Stimulated activated effector memory CD8-positive, alpha-beta T cell treated with anti-CD3 and anti-CD28 coated beads, Interleukin-12 subunit alpha, Interleukin-12 subunit beta, amount 100 ng/mL, for 72 hours (primary cell): ENCODE data around the gene S100A8.

Experiments
- ATAC-seq: fragments of 150-1000 bp; cut with Tn5 transposase; 2 replicates; pipeline ENCODE4 v1.10.0; 2021
- DNase-seq, 2 donors: peaks; one replicate each; pipeline ENCODE4 v3.0.0; 2021 to 2022; ENCODE audit warnings: low spot score in 2 of 2
- H3K27ac Mint-ChIP-seq: one replicate; pipeline ENCODE4 v1.8.0; 2022; ENCODE audit warnings: mild to moderate bottlenecking, mixed read lengths
- H3K36me3 Mint-ChIP-seq: one replicate; pipeline ENCODE4 v1.8.0; 2022; ENCODE audit warnings: mild to moderate bottlenecking, mixed read lengths
- H3K4me1 Mint-ChIP-seq: one replicate; pipeline ENCODE4 v1.8.0; 2022; ENCODE audit warnings: mixed read lengths
- H3K4me3 Mint-ChIP-seq: one replicate; pipeline ENCODE4 v1.8.0; 2022; ENCODE audit warnings: mild to moderate bottlenecking, mixed read lengths
- H3K9me3 Mint-ChIP-seq: one replicate; pipeline ENCODE4 v1.8.0; 2022; ENCODE audit warnings: mixed read lengths

The S100A8 gene

DNA sequence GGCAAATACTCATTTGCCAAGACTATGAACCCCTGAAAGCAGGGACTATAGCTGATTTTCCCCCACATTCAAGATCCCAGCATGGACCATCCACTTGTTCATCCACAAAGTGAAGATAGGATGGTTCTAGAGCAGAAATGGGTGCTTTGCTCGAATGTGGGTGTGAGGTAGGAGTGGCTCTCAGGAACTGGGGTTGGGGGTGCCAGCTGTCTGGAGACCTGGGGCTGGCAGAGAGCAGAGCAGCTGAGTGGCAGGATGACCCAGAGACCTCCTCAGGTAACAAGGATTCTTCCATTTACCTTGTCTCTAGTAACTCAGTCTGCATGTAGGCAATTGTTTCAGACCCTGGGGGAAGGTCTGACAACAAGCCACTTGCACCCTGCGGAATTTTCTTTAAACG lies 27.2 kb downstream of the S100A8 start:
- no peak overlapping the region for H3K4me3 Mint-ChIP-seq
- ATAC-seq = no peak
- no peaks in the 10 kb centered on the region for H3K9me3 Mint-ChIP-seq
- H3K4me1 Mint-ChIP-seq = no peaks in the 10 kb centered on the region
- H3K27ac Mint-ChIP-seq = no peak overlapping the region
- H3K36me3 Mint-ChIP-seq = no peaks in the 10 kb centered on the region
- DNase-seq = no peak

DNA sequence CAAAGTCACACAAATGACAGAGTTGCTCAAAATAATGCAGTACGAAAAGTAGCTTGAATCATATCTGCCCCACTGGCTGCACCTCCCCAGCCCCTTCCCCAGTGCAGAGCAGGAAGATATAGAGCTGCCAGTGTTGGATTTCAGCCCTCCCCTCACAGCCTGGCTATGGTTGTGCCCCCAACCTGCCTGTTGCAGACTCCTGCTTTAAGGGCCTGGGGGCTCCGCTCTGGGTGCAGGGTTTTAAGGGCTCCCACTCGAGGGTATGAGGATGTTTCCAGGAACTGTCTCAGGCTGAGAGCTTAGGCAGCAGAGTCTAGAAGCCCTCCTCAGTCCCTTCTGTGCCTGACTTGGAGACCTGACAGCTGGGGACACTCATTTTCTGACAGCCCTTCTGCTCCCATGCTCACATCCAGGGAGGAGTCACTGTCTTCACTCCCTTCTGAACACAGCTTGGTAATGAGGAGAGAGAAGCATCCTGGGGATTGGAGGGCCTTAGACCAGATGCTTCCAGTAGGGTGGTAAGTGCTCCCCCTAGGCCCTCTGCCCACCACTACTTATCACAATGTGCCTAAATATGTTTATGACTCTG lies 28.6 kb downstream of the S100A8 start:
- no peaks in the 10 kb centered on the region for H3K9me3 Mint-ChIP-seq
- H3K4me1 Mint-ChIP-seq = peaks cover 10% of the 10 kb centered on the region
- H3K27ac Mint-ChIP-seq = no peak overlapping the region

DNA sequence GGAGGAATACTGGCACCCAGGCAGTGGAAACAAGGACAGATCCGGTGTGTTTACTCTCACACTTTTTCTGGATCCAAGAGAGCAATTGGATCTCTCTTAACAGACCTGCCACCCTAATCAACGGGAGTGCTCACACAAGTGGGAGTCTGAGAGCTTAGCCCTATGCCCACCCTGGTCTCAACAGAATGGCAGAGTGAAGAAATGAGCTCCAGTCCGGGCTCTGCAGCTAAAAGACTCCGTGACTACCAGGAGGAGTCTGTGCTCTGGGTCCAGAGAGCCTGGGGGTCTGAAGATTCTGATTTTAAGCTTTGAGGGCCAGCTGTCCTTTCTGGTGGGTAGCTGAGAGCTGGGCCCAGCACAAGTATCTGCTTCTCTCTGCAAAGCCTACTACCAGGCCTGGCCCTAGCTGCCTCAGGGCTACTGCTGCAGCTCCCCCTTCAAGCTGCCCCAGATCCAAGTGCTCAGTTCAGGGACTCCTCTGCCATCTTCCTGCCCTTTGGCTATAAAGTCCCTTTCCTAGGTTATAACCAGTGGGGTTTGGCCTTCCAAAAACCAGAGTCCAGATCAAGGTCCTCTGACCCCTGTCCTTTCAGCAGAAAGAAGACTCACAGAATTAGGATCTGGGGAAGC lies 29.3 kb downstream of the S100A8 start:
- no peaks in the 10 kb centered on the region for H3K9me3 Mint-ChIP-seq
- H3K4me1 Mint-ChIP-seq = peaks cover 10% of the 10 kb centered on the region
- no peak overlapping the region for H3K27ac Mint-ChIP-seq
- no peak for DNase-seq
- no peak overlapping the region for H3K4me3 Mint-ChIP-seq
- no peak for ATAC-seq
- no peaks in the 10 kb centered on the region for H3K36me3 Mint-ChIP-seq

More for the DNA sequence above, 28.6 kb downstream of the S100A8 start:
- ATAC-seq (no peak), DNase-seq (no peak)
- Mint-ChIP-seq H3K36me3 (no peaks in the 10 kb centered on the region), H3K4me3 (no peak overlapping the region)

DNA sequence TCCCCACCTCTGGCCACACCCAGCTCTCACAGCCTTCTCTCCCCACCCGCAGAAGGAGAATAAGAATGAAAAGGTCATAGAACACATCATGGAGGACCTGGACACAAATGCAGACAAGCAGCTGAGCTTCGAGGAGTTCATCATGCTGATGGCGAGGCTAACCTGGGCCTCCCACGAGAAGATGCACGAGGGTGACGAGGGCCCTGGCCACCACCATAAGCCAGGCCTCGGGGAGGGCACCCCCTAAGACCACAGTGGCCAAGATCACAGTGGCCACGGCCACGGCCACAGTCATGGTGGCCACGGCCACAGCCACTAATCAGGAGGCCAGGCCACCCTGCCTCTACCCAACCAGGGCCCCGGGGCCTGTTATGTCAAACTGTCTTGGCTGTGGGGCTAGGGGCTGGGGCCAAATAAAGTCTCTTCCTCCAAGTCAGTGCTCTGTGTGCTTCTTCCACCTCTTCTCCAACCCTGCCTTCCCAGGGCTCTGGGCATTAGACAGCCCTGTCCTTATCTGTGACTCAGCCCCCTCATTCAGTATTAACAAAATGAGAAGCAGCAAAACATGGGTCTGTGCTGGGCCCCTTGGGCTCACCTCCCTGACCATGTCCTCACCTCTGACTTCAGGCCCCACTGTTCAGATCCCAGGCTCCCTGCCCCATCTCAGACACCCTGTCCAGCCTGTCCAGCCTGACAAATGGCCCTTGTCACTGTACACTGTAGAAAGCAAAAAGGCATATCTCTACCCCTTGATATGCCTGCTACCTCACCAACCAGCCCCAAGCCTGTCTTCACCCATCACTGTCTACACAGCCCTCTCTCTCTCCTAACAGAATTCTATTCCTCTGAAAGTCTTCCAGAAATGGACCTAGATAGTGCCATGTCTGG lies 30.0 kb downstream of the S100A8 start:
- no peak overlapping the region for H3K4me3 Mint-ChIP-seq
- no peaks in the 10 kb centered on the region for H3K9me3 Mint-ChIP-seq
- no peak for DNase-seq
- peaks cover 10% of the 10 kb centered on the region for H3K4me1 Mint-ChIP-seq
- ATAC-seq = peak; percentile 8
- H3K27ac Mint-ChIP-seq = no peak overlapping the region
- H3K36me3 Mint-ChIP-seq = no peaks in the 10 kb centered on the region

DNA sequence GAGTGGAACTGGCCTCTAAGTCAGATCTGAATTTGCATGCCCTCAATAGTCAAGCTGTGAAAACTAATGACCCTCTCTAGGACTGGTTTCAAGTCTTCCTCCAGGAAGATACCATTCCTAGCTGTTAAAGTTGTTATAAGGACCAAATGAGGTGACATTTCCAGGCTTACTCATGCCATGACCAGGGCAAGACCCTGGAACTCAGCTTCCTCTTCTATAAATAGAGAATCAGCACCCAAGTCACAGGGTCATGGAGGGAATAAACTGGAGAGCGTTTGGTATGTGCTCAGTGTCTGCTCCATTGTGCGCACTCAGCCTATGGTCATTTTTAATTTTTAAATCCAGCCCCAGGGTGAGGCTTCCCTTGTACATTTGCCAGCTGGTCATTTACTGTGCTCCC lies 30.7 kb downstream of the S100A8 start:
- ATAC-seq = no peak
- H3K4me1 Mint-ChIP-seq = peaks cover 10% of the 10 kb centered on the region
- H3K4me3 Mint-ChIP-seq = no peak overlapping the region
- H3K27ac Mint-ChIP-seq = no peak overlapping the region
- no peaks in the 10 kb centered on the region for H3K36me3 Mint-ChIP-seq
- no peak for DNase-seq
- no peaks in the 10 kb centered on the region for H3K9me3 Mint-ChIP-seq

DNA sequence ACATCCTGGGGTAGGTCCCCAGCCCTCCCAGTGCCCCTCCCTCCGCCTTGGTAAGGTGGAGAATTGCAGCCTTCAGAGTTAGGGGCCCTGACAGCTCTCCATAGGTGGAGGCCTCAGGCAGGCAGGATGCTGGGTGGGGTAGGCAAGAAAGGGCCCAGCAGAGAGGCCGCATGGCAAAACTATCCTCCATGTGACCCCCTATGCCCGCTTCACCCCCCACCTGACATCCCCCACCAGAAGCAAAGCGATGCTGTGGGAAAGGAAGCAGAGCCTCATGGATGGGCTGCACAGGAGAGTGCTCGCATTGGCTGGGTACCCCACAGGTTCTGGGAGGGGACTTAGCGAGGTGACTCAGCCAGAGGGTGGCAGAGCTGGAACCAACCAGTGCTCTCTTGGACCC lies 31.6 kb downstream of the S100A8 start:
- Mint-ChIP-seq H3K27ac (no peak overlapping the region), H3K4me1 (peaks cover 10% of the 10 kb centered on the region), H3K9me3 (no peaks in the 10 kb centered on the region), H3K4me3 (no peak overlapping the region), H3K36me3 (no peaks in the 10 kb centered on the region)
- ATAC-seq = no peak
- no peak for DNase-seq

DNA sequence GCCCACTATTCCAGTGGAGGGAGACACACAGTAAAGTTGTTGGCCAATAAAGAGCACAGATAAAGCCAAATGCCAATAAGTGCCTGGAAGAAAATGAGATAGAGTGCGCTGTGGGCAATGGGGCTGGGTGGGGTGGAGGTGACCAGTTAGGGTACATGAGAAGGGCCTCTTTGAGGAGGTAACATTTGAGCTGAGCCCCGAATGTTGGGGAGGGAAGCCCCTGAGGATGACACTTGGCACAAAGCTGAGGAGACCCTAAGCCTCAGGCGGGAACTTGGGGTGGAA lies 32.2 kb downstream of the S100A8 start:
- no peak for ATAC-seq
- peaks cover 10% of the 10 kb centered on the region for H3K4me1 Mint-ChIP-seq
- H3K36me3 Mint-ChIP-seq = no peaks in the 10 kb centered on the region
- no peak overlapping the region for H3K4me3 Mint-ChIP-seq
- no peaks in the 10 kb centered on the region for H3K9me3 Mint-ChIP-seq
- no peak overlapping the region for H3K27ac Mint-ChIP-seq
- DNase-seq = no peak

DNA sequence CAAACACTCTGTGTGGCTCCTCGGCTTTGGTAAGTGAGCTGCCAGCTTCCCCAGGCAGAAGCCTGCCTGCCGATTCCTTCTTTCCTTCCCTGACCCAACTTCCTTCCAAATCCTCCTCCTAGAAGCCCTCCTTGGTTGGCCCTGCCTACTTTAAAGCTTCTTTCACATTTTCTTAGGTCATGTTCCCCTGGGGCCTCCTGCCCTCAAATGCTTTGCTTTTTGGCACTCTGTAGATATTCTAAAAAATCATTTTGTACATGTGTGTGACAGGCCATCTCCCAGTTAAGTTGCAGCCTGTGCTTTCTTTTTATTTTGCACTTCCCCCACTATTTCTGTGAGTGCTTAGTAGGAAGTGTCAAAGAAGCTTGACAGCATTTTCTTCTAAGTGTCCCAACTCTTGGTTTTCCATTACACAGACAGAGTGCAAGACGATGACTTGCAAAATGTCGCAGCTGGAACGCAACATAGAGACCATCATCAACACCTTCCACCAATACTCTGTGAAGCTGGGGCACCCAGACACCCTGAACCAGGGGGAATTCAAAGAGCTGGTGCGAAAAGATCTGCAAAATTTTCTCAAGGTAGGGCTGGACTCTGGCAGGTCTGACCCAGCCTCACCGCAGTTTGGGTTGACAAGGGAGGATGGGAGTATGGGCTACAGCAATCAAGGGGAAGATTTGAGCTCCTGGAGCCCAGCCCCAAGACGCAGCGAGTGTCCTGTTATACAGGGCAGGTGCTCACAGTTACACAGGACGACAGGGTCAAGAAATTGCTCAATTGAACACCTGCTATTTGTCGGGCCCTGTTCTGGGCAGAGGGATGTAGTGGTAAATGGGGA lies 32.8 kb downstream of the S100A8 start, which contains the start of gene S100A9:
Gene S100A9, plus strand, starts transcription at position 2 of the 838 bp plus-strand sequence. Its CDS starts 430 bp downstream, at position 432.
- no peak for ATAC-seq
- peak within 1 kb of the TSS; percentile 36 for H3K27ac Mint-ChIP-seq
- H3K4me1 Mint-ChIP-seq = peaks cover 10% of the 10 kb centered on the region
- no peaks in the 10 kb centered on the region for H3K36me3 Mint-ChIP-seq
- H3K4me3 Mint-ChIP-seq = no peak within 1 kb of the TSS
- H3K9me3 Mint-ChIP-seq = no peaks in the 10 kb centered on the region
- peak in 1 of 2 donors; percentile 29 for DNase-seq

DNA sequence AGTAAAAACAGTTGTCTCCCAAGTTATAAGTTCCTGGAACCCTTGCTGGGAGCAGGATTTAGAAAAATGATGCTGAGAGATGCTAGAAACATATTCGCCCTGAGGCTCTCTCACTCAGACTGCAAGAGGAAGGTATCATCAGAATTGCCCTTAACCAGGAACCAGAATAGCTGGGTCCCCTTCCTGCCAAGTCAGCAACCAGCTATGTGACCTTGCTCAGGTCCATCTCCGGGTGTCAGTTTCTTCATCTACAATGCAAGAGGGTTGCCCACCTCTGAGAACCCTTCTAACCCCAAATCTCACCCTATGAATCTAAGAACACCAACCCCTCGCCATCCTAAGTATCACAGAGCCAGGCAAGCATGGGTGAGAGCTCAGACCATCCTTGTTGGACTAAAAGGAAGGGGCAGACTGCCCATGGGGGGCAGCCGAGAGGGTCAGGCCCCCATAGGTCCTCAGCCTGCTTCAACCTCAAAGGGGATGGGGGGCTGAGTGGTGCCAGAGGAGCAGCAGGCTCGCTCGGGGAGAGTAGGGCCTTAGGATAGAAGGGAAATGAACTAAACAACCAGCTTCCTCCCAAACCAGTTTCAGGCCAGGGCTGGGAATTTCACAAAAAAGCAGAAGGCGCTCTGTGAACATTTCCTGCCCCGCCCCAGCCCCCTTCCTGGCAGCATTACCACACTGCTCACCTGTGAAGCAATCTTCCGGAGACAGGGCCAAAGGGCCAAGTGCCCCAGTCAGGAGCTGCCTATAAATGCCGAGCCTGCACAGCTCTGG lies 33.6 kb downstream of the S100A8 start:
- Mint-ChIP-seq H3K27ac (no peak overlapping the region), H3K4me1 (peaks cover 10% of the 10 kb centered on the region), H3K36me3 (no peaks in the 10 kb centered on the region), H3K9me3 (no peaks in the 10 kb centered on the region), H3K4me3 (no peak overlapping the region)
- DNase-seq (no peak), ATAC-seq (no peak)

DNA sequence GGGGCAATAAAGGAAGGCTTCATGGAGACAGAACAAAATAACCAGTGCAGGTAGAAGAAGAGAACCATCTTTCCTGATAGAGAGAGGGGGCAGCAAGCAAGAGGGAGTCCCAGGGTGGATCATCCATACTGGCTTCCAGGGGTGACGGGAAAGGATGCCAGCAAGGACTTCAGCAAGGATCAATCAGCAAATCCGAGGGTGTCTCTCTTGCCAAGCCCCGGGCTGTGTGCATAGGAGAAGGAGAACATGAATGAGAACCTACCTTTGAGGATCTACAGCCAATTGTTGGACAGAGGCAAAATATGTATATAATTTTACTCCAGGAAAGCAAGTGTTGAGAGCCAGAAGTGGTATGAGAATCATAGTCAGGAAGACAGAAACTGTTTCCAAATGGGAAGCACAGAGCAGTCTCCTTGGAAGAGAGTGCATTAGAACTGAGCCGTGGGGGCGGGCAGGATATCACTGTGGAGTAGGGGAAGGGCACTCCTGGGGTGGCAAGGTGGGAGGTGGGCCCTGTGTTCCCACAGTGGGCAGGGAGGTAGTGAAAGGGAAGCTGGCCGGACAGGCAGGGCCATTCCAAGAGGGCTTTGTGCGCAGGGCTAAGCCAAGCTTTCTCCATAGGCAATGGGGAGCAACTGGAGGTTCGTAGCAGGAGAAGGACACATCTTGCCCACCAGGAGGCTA lies 34.3 kb downstream of the S100A8 start:
- H3K4me3 Mint-ChIP-seq = no peak overlapping the region
- no peaks in the 10 kb centered on the region for H3K9me3 Mint-ChIP-seq
- no peaks in the 10 kb centered on the region for H3K36me3 Mint-ChIP-seq
- no peak for ATAC-seq
- H3K4me1 Mint-ChIP-seq = peaks cover 10% of the 10 kb centered on the region
- H3K27ac Mint-ChIP-seq = no peak overlapping the region
- no peak for DNase-seq

DNA sequence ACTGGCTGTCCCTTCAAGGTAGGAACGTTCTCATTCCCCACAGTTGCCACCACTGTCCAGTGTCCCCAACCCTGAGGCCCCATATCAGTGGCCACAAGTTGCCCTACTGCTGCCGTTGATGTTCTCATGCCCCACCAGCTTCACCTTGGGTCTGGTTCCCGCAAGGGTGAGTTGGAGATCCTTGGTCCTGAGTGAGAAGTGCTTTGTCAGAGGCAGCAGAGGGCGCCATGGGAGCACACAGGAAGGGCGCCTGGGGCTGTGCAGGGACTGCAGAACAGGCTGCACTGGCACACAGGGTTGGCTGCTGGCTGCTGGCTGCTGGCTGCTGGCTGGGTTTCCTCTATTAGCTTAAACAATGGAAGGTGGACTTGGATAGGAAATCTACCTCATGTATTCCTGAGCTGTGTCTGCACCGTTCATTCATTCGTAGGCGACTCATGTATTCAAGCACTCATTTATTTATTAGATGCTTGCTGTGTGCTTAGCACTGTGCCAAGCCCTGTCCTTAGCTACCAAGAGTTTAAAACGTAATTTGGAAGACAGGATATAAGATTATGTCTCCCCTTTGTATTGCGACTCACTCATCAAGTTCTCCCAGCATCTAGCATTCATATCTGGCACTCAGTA lies 35.3 kb downstream of the S100A8 start:
- ATAC-seq (peak; percentile 71), DNase-seq (no peak)
- Mint-ChIP-seq H3K27ac (no peak overlapping the region), H3K4me3 (no peak overlapping the region), H3K4me1 (peaks cover 10% of the 10 kb centered on the region), H3K9me3 (no peaks in the 10 kb centered on the region), H3K36me3 (no peaks in the 10 kb centered on the region)

DNA sequence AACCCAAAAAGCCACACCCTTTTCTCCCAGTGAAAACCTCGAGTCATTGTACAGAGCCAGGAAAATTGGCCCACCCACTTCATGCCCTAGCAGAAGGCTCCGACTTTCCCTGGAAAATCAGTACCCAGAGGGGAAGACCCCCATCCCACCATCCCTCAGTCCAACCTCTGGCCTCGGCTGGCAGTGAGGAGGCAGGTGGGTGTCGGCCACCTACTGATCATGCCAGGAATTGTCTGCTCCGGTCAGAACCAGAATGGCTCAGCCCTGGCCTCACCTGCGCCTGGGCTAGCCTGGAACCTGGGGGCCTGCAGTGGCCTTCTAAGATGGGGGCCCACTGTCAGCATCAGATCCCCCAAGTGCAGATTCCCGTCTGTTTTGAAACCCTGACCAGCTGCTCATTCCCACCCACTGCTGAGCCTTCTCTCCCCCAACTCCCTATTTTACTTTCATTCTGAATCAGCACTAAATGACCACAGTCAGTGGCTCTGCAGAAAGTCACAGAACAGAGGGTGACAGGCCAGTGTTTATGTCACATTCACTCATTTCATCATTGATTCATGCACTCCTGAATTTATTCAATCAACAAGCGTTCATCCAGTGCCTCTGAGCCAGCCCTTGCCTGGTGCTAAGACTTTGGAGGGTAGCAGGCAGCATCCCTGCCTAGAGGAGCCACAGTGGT lies 36.2 kb downstream of the S100A8 start:
- ATAC-seq (no peak), DNase-seq (no peak)
- H3K36me3 Mint-ChIP-seq = no peaks in the 10 kb centered on the region
- H3K9me3 Mint-ChIP-seq = no peaks in the 10 kb centered on the region
- H3K4me1 Mint-ChIP-seq = peaks cover 10% of the 10 kb centered on the region
- no peak overlapping the region for H3K4me3 Mint-ChIP-seq
- no peak overlapping the region for H3K27ac Mint-ChIP-seq

DNA sequence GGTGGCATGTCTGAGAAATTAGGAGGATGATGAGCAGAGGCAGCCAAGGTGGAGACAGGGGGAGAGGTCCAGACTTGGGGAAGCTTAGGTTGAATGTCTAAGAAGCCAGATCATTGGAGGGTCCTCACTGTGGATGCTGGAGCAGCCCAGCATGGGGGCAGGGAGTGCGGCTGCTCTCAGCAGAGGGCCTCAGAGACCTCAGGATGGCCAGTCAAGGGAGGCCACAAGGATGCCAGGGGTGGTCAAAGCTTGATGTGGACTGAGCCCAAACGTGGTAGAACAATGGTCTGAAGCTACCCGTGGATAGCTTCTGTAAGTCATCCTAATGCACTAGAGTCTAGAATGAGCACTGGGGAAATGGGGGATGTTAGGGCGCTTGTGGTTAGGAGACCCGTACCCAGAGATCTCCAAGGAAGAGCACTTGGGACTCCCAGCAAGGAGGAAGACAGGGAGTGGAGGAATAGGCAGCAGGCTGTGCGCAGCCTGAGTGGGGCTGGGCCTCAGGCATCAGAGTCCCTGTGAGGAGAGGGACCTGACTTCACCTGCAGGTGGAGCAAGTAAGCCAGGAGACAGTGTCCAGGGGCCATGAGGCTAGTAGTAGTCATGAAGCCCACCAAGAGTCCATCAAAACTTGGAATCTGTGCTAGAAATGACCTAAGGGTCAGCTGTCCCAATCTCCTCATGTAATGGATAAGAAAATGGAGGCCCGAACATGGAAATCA lies 37.5 kb downstream of the S100A8 start:
- ATAC-seq (no peak), DNase-seq (peak in 1 of 2 donors; percentile 46)
- no peak overlapping the region for H3K27ac Mint-ChIP-seq
- H3K9me3 Mint-ChIP-seq = no peaks in the 10 kb centered on the region
- peaks cover 9% of the 10 kb centered on the region for H3K4me1 Mint-ChIP-seq
- H3K36me3 Mint-ChIP-seq = no peaks in the 10 kb centered on the region
- no peak overlapping the region for H3K4me3 Mint-ChIP-seq
